Thyroid gland (tissue), 4 donors: Measurements from ENCODE around the gene SLC4A8. TPM values are rescaled to one million over a fixed set of nuclear protein-coding genes. Genes with fewer than 3 reads are reported as not detected.

Source experiments
- DNase-seq, 2 donors: peaks; one replicate each; pipeline ENCODE4 v3.0.0-alpha.2; 2019
- H3K27ac ChIP-seq, 3 donors: fragments of 200-600 bp; sonication (generic); 1 replicate in 2 of 3; 2 replicates in 1 of 3; pipeline ENCODE4 v1.5.1; 2016 to 2019; ENCODE audit warnings: mild to moderate bottlenecking in 1 of 3, moderate library complexity in 1 of 3
- H3K27me3 ChIP-seq: fragments of 200-600 bp; sonication (generic); one replicate; pipeline ENCODE4 v1.5.1; 2019
- H3K36me3 ChIP-seq, 2 donors: fragments of 200-600 bp; sonication (generic); one replicate each; pipeline ENCODE4 v1.5.1; 2016 to 2019
- H3K4me1 ChIP-seq, 2 donors: fragments of 200-600 bp; sonication (generic); one replicate each; pipeline ENCODE4 v1.5.1; 2017 to 2019
- H3K4me3 ChIP-seq, 3 donors: fragments of 200-600 bp; sonication (generic); replicated peaks in 1 of 3; 1 replicate in 2 of 3; 2 replicates in 1 of 3; pipeline ENCODE4 v1.5.1; 2016; ENCODE audit warnings: mild to moderate bottlenecking in 1 of 3
- H3K9me3 ChIP-seq: fragments of 200-600 bp; sonication (generic); one replicate; pipeline ENCODE4 v1.5.1; 2017
- POLR2A ChIP-seq, 2 donors: fragments of 450-650 bp; IDR thresholded peaks; one replicate each; pipeline ENCODE4 v1.6.1; 2017; ENCODE audit warnings: antibody characterized with exemption in 2 of 2, mild to moderate bottlenecking in 2 of 2, moderate library complexity in 1 of 2
- WGBS, 2 donors: methylation state at CpG; one replicate each; pipeline ENCODE4 v1.1.5; 2017; 5-methylcytosine and 5-hydroxymethylcytosine counted together
- intact Hi-C: fragments of 100-400 bp; cut with DNase I; formaldehyde crosslinking; loops from one replicate; pipeline ENCODE4 v1.15.1; 2023
- total RNA-seq, 4 donors: library from RNA; depleted of rRNA; stranded (reverse); fragments of >200 nt; gene quantifications; one replicate each; pipeline ENCODE4 v1.2.3, GENCODE V29; 2016
- TF ChIP-seq, protein P1 (sequence below), 6 experiments: fragments of 200-600 bp in 3 of 6; fragments of 450-650 bp in 3 of 6; sonication (generic) in 3 of 6; IDR thresholded peaks; one replicate each; pipeline ENCODE4 v1.5.1; 2016 to 2019; ENCODE audit warnings: antibody characterized with exemption in 6 of 6, mild to moderate bottlenecking in 2 of 6, inconsistent platforms in 1 of 6, moderate library complexity in 1 of 6

Gene SLC4A8
- total RNA-seq, 4 donors from 2014 or later = 0.33 to 1.5 (median 0.62) TPM

DNA sequence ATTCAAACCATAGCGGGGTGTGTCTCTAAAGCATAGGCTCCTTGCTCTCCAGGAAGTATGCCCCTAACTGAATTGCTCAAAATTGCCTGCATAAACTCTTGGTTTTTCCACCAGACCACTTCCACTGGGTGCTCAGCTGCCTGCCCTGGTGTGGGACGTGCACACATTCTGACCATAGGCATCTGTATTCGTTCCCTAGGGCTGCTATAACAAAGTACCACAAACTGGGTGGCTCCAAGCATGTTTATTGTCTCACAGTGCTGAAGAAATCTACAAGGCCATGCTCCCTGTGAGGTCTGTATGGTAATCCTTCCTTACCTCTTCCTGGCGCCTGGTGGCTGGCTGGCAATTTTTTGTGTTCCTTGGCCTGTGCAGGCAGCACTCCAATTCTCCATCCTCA, 17.0 kb upstream of the SLC4A8 start:
- 69 to 83% methylated on average over 3 to 4 of the region's 4 CpGs for WGBS, 2 donors
- H3K4me3 ChIP-seq = no peak overlapping the region

DNA sequence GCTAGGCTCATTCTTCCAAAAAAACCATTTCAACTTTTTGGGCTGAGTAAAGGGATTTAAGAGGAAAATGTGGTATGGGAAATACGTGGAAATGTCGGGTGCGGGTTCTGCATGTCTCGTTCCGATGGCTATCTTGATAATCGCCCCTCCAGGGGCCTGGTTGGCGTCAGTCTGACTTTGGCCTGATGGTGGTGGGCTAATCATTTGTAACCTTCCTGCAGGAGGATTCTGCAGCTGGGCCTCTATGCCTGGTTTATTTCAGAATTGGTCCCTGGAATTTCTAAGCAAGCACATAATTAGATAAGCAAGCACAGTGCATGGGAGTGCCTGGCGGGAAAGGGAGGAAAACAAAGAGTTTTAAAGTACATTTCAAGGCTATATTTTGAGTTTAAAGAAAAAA, 14.8 kb upstream of the SLC4A8 start:
- Histone ChIP-seq H3K36me3 (no peaks in the 10 kb centered on the region), H3K27ac (no peak overlapping the region), H3K9me3 (no peaks in the 10 kb centered on the region), H3K4me3 (no peak overlapping the region), H3K27me3 (no peaks in the 10 kb centered on the region), H3K4me1 (no peaks in the 10 kb centered on the region)
- 78 to 86% methylated on average over 8 of the region's 8 CpGs for WGBS, 2 donors
- no peak for TF ChIP-seq POLR2A (IDR thresholded peaks at IDR 0.05)
- TF ChIP-seq, protein P1, sequence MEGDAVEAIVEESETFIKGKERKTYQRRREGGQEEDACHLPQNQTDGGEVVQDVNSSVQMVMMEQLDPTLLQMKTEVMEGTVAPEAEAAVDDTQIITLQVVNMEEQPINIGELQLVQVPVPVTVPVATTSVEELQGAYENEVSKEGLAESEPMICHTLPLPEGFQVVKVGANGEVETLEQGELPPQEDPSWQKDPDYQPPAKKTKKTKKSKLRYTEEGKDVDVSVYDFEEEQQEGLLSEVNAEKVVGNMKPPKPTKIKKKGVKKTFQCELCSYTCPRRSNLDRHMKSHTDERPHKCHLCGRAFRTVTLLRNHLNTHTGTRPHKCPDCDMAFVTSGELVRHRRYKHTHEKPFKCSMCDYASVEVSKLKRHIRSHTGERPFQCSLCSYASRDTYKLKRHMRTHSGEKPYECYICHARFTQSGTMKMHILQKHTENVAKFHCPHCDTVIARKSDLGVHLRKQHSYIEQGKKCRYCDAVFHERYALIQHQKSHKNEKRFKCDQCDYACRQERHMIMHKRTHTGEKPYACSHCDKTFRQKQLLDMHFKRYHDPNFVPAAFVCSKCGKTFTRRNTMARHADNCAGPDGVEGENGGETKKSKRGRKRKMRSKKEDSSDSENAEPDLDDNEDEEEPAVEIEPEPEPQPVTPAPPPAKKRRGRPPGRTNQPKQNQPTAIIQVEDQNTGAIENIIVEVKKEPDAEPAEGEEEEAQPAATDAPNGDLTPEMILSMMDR (IDR thresholded peaks at IDR 0.05) = no peak
- intact Hi-C loops = no loop called here
- no peak for DNase-seq

More for the DNA sequence above, 17.0 kb upstream of the SLC4A8 start:
- Histone ChIP-seq H3K36me3 (no peaks in the 10 kb centered on the region), H3K27me3 (no peaks in the 10 kb centered on the region), H3K27ac (no peak overlapping the region), H3K9me3 (no peaks in the 10 kb centered on the region), H3K4me1 (no peaks in the 10 kb centered on the region)
- TF ChIP-seq, protein P1 (IDR thresholded peaks at IDR 0.05) = no peak
- no peak for TF ChIP-seq POLR2A (IDR thresholded peaks at IDR 0.05)
- DNase-seq = no peak
- intact Hi-C loops = no loop called here

DNA sequence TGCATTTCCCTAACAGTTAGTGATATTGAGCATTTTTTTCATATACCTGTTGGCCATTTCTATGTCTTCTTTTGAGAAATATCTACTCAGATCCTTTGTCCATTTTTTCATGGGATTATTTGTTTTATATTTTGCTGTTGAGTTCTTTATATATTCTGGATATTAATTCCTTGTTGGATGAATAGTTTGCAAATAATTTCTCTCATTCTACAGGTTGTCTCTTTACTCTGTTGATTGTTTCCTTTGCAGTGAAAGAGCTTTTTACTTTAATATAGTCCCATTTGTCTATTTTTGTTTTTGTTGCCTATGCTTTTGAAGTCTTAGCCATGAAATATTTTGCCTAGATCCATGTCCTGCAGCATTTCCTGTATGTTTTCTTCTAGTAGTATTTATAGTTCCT, 11.5 kb upstream of the SLC4A8 start:
- Histone ChIP-seq H3K36me3 (no peaks in the 10 kb centered on the region), H3K27me3 (no peaks in the 10 kb centered on the region), H3K9me3 (no peaks in the 10 kb centered on the region), H3K27ac (no peak overlapping the region), H3K4me3 (no peak overlapping the region), H3K4me1 (no peaks in the 10 kb centered on the region)
- TF ChIP-seq, protein P1 (IDR thresholded peaks at IDR 0.05) = no peak
- no peak for TF ChIP-seq POLR2A (IDR thresholded peaks at IDR 0.05)
- intact Hi-C loops = no loop called here
- DNase-seq = no peak

DNA sequence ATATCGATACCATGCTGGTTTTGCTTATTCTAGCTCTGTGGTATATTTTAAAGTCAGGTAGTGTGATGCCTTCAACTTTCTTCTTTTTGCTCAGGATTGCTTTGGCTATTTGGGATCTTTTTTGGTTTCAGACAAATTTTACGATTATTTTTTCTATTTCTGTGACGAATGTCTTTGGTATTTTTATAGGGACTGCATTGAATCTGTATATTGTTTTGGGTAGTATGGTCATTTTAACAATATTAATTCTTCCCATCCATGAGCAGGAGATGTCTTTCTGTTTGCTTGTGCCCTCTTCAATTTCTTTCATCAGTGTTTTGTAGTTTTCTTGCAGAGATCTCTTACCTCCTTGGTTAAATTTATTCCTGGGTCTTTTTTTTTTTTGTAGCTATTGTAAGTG, 10.8 kb upstream of the SLC4A8 start:
- 93 to 96% methylated on average over 3 of the region's 3 CpGs for WGBS, 2 donors
- DNase-seq = no peak
- H3K36me3 ChIP-seq = no peaks in the 10 kb centered on the region
- no peak overlapping the region for H3K4me3 ChIP-seq
- no peaks in the 10 kb centered on the region for H3K9me3 ChIP-seq
- H3K27ac ChIP-seq = no peak overlapping the region
- intact Hi-C loops = no loop called here
- no peaks in the 10 kb centered on the region for H3K27me3 ChIP-seq
- TF ChIP-seq, protein P1 (IDR thresholded peaks at IDR 0.05) = no peak
- H3K4me1 ChIP-seq = no peaks in the 10 kb centered on the region

DNA sequence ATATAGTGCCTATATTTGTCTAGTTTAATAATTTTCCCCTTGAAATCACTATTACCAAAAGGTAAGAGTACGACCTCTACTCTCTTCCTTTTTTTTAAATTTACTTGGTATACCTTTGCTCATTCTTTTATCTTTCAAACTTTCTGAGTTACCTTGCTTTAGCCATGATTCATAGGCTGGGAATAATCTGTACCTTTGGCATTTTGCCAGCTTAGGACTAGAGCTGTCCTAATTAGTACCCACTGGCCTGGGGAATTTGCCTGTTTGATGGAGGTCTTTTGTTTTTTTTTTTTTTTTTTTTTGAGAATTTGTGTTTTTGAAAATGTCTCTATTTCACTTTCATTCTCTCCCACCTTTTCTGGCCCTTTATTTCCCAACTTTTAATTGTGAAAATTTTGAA, 8.7 kb upstream of the SLC4A8 start:
- H3K36me3 ChIP-seq = no peaks in the 10 kb centered on the region
- intact Hi-C loops = no loop called here
- H3K4me1 ChIP-seq = no peaks in the 10 kb centered on the region
- no peaks in the 10 kb centered on the region for H3K27me3 ChIP-seq
- no peak overlapping the region for H3K4me3 ChIP-seq
- WGBS, 2 donors = 94 to 98% methylated on average over 1 of the region's 1 CpG
- no peak for DNase-seq
- TF ChIP-seq, protein P1 (IDR thresholded peaks at IDR 0.05) = no peak
- no peak for TF ChIP-seq POLR2A (IDR thresholded peaks at IDR 0.05)
- no peaks in the 10 kb centered on the region for H3K9me3 ChIP-seq
- no peak overlapping the region for H3K27ac ChIP-seq
